GM10248 (cell line): Measurements from ENCODE around the gene NEK2.

ENCODE experiments used
- CTCF ChIA-PET: fragments of 300-600 bp; sonication (Branson Sonifier 250); formaldehyde crosslinking; extraction: SDS; loops from one replicate; lab custom pipeline; 2021; ENCODE audit warnings: antibody characterized with exemption; lab: Yijun Ruan, JAX
- POLR2A ChIA-PET: fragments of 350-650 bp; sonication (Branson Sonifier 250); formaldehyde crosslinking; extraction: SDS; loops from one replicate; lab custom pipeline; 2020; ENCODE audit warnings: antibody characterized with exemption; lab: Yijun Ruan, JAX
- DNase-seq: peaks from one replicate; pipeline ENCODE4 v3.0.0; 2012; ENCODE audit errors: extremely low spot score
- CTCF ChIP-seq: IDR thresholded peaks from 2 replicates; pipeline ENCODE4 v1.5.1; 2012; ENCODE audit warnings: mild to moderate bottlenecking, low read depth; ENCODE audit errors: extremely low read depth, missing control alignments, control extremely low read depth

Gene NEK2

DNA sequence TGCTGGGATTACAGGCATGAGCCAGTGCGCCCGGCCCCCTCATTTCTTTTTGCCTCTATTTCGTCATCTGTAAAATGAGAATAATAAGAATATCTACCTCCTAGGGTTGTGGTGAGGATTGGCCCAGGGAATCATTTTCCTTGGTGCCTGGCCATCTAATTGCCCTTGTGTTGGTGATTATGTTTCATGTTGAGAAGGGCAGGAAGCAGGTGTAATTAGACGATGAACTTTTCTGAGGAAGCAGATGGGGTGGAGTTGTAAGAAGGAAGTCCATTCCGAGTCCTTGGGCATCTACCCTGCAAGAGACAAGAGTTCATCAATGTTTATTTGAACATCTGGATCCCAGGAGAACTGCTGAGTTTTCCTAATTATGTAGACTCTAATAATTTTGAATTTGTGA is 38.7 kb upstream of the NEK2 start:
- ChIA-PET CTCF (interaction anchor here (1.3 kb wide), 1 partner anchor 16 kb away, joined by 7 read pairs; no protein-coding TSS in a partner anchor), POLR2A (no interaction called here)
- TF ChIP-seq CTCF = no peak
- no peak for DNase-seq

GRCh38 chr1:211713231-211713630 is 37.8 kb upstream of the NEK2 start:
- CTCF ChIA-PET = interaction anchor here (1.3 kb wide), 1 partner anchor 15 kb away, joined by 7 read pairs; no protein-coding TSS in a partner anchor
- no peak for DNase-seq
- POLR2A ChIA-PET = no interaction called here
- TF ChIP-seq CTCF = no peak

- POLR2A ChIA-PET = interaction anchor here (0.7 kb wide), 1 partner anchor 270 kb away, joined by 4 read pairs; no protein-coding TSS in a partner anchor
- no peak for TF ChIP-seq CTCF
- CTCF ChIA-PET = interaction anchor here (1.5 to 2.1 kb wide), 2 partner anchors 14 to 745 kb away, joined by 4 to 8 read pairs; no protein-coding TSS in a partner anchor
- no peak for DNase-seq
Observed at GRCh38 chr1:211711315-211711705, 35.9 kb upstream of the NEK2 start.

GRCh38 chr1:211710566-211711314 is 35.3 kb upstream of the NEK2 start:
- CTCF ChIA-PET = interaction anchor here (1.5 to 2.1 kb wide), 2 partner anchors 13 to 746 kb away, joined by 4 to 8 read pairs; no protein-coding TSS in a partner anchor
- no peak for DNase-seq
- TF ChIP-seq CTCF = no peak
- POLR2A ChIA-PET = no interaction called here

DNA sequence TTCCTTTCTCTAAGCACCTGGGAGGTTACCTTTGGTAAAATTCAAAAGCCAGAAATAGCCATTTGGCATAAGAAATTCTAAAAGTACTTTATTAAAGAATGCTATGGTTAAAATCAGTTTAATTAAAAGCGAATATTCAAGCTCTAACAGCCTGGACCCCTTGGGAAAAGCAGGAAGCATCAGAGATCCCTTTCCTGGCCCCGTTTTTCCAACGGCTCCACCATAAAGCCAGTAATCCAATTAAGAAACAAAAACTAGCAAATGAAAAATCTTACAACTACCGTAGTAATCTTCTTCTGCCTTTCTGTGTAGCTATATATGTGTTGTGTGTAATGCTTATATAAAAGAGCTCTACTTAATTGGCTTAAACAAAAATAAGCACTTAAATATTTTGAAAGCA is 33.5 kb upstream of the NEK2 start:
- no peak for DNase-seq
- ChIA-PET POLR2A (no interaction called here), CTCF (interaction anchor here (0.9 to 3.0 kb wide), 4 partner anchors 9 to 19 kb away, joined by 3 to 36 read pairs (median 3); no protein-coding TSS in a partner anchor)
- no peak for TF ChIP-seq CTCF

- ChIA-PET CTCF (interaction anchor here (1.7 to 3.0 kb wide), 2 partner anchors 9 to 13 kb away, joined by 3 to 36 read pairs; no protein-coding TSS in a partner anchor), POLR2A (interaction anchor here (0.5 kb wide), 1 partner anchor 901 kb away, joined by 4 read pairs; no protein-coding TSS in a partner anchor)
- no peak for DNase-seq
- no peak for TF ChIP-seq CTCF
Observed at GRCh38 chr1:211708006-211708405, 32.6 kb upstream of the NEK2 start.
